Osteoblast (primary cell): ENCODE measurements around the gene INPP4A. TPM values are rescaled to one million over a fixed set of nuclear protein-coding genes. Genes with fewer than 3 reads are reported as not detected.

Experiments
- DNase-seq: peaks from one replicate; pipeline ENCODE4 v3.0.0; 2011; ENCODE audit warnings: low spot score, mixed read lengths; ENCODE audit not compliant: insufficient read length; ENCODE audit errors: missing footprints
- H2AFZ ChIP-seq: 2 replicates; pipeline ENCODE4 v1.6.0; 2011; ENCODE audit warnings: mild to moderate bottlenecking, low read length
- H3K27ac ChIP-seq: 2 replicates; pipeline ENCODE4 v1.5.1; 2011; ENCODE audit warnings: mild to moderate bottlenecking, low read depth, low read length, moderate library complexity
- H3K27me3 ChIP-seq: 2 replicates; pipeline ENCODE4 v1.6.0; 2012; ENCODE audit warnings: mild to moderate bottlenecking, control low read depth, inconsistent platforms, low read length, moderate library complexity; ENCODE audit not compliant: insufficient read depth
- H3K36me3 ChIP-seq: 2 replicates; pipeline ENCODE4 v1.5.1; 2011; ENCODE audit warnings: mild to moderate bottlenecking, low read length, control low read depth, moderate library complexity; ENCODE audit not compliant: insufficient read depth
- H3K4me1 ChIP-seq: 2 replicates; pipeline ENCODE4 v1.5.1; 2011; ENCODE audit warnings: mild to moderate bottlenecking, low read length, control low read depth, moderate library complexity; ENCODE audit not compliant: insufficient read depth
- H3K4me2 ChIP-seq: 2 replicates; pipeline ENCODE4 v1.6.0; 2011; ENCODE audit warnings: mild to moderate bottlenecking, low read length; ENCODE audit not compliant: insufficient read depth
- H3K4me3 ChIP-seq: fragments of 200-600 bp; sonication (generic); 3 replicates; pipeline ENCODE4 v1.5.1; 2012; ENCODE audit warnings: mild to moderate bottlenecking, low read length, inconsistent platforms; ENCODE audit not compliant: insufficient read depth
- H3K79me2 ChIP-seq: 2 replicates; pipeline ENCODE4 v1.6.0; 2012; ENCODE audit warnings: mild to moderate bottlenecking, low read length, control low read depth, inconsistent platforms; ENCODE audit not compliant: insufficient read depth
- H3K9me3 ChIP-seq: 2 replicates; pipeline ENCODE4 v1.5.1; 2011; ENCODE audit warnings: low read depth, low read length, control low read depth
- H4K20me1 ChIP-seq: 2 replicates; pipeline ENCODE4 v1.6.0; 2012; ENCODE audit warnings: mild to moderate bottlenecking, low read length, control low read depth; ENCODE audit not compliant: insufficient read depth
- total RNA-seq: library from RNA; depleted of rRNA; stranded (reverse); fragments of >200 nt; gene quantifications from 2 replicates; pipeline ENCODE4 v1.2.3, GENCODE V29; 2012
- TF ChIP-seq, protein P1 (sequence below): IDR thresholded peaks from 2 replicates; pipeline ENCODE4 v1.5.1; 2011; ENCODE audit warnings: mild to moderate bottlenecking, low read depth, low read length, moderate library complexity; ENCODE audit errors: extremely low read depth

Gene INPP4A
- total RNA-seq, 1 donor = 25.7 TPM

- peaks cover 40% of the 10 kb centered on the region for H3K79me2 ChIP-seq
- H2AFZ ChIP-seq = no peak overlapping the region
- no peak for DNase-seq
- no peaks in the 10 kb centered on the region for H3K27me3 ChIP-seq
- H3K4me2 ChIP-seq = no peak overlapping the region
- peaks cover 17% of the 10 kb centered on the region for H3K4me1 ChIP-seq
- peaks cover 14% of the 10 kb centered on the region for H4K20me1 ChIP-seq
- H3K9me3 ChIP-seq = no peaks in the 10 kb centered on the region
- H3K4me3 ChIP-seq = no peak overlapping the region
- TF ChIP-seq, protein P1, sequence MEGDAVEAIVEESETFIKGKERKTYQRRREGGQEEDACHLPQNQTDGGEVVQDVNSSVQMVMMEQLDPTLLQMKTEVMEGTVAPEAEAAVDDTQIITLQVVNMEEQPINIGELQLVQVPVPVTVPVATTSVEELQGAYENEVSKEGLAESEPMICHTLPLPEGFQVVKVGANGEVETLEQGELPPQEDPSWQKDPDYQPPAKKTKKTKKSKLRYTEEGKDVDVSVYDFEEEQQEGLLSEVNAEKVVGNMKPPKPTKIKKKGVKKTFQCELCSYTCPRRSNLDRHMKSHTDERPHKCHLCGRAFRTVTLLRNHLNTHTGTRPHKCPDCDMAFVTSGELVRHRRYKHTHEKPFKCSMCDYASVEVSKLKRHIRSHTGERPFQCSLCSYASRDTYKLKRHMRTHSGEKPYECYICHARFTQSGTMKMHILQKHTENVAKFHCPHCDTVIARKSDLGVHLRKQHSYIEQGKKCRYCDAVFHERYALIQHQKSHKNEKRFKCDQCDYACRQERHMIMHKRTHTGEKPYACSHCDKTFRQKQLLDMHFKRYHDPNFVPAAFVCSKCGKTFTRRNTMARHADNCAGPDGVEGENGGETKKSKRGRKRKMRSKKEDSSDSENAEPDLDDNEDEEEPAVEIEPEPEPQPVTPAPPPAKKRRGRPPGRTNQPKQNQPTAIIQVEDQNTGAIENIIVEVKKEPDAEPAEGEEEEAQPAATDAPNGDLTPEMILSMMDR = no peak
- H3K27ac ChIP-seq = no peak overlapping the region
- no peaks in the 10 kb centered on the region for H3K36me3 ChIP-seq
Measured at GRCh38 chr2:98464772-98465310, 20.2 kb downstream of the INPP4A start.

DNA sequence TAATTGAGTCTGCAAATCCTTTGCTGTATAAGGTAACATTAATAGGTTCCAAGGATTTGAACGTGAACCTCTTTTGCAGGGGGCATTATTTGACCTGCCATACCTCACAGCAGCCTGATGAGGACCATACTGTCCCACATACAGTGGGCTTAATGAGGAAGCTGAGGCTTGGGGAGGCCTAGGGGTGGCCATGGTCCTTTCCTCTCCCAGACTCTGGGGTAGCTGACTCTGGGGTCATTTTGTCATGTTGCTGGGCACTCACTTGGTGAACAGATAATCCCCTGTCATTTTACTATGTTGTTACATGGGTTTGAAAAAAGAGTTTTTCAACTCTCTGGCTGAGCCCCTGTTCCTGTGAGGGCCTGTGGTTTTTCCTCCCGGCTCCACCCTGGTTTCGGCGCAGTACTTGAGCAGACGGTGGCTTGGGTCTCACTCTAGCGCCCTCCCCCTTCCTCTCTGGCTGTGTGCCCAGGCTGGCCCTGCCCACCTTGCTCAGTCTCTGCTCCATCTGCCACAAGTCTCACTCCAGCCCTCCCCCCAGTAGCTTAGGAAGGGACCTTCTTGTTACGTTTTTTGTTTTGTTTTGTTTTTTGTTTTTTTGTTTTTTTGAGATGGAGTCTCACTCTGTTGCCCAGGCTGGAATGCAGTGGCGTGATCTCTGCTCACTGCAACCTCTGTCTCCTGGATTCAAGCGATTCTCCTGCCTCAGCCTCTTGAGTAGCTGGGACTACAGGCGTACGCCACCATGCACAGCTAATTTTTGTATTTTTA lies 21.0 kb downstream of the INPP4A start:
- Histone ChIP-seq H3K4me2 (peak overlapping the region; percentile 39), H3K27me3 (no peaks in the 10 kb centered on the region), H3K9me3 (no peaks in the 10 kb centered on the region), H3K79me2 (peaks cover 38% of the 10 kb centered on the region), H2AFZ (peak overlapping the region; percentile 68), H3K27ac (peak overlapping the region; percentile 37), H3K4me3 (no peak overlapping the region), H3K4me1 (peaks cover 17% of the 10 kb centered on the region), H4K20me1 (peaks cover 20% of the 10 kb centered on the region), H3K36me3 (no peaks in the 10 kb centered on the region)
- TF ChIP-seq, protein P1 = no peak
- DNase-seq = no peak

DNA sequence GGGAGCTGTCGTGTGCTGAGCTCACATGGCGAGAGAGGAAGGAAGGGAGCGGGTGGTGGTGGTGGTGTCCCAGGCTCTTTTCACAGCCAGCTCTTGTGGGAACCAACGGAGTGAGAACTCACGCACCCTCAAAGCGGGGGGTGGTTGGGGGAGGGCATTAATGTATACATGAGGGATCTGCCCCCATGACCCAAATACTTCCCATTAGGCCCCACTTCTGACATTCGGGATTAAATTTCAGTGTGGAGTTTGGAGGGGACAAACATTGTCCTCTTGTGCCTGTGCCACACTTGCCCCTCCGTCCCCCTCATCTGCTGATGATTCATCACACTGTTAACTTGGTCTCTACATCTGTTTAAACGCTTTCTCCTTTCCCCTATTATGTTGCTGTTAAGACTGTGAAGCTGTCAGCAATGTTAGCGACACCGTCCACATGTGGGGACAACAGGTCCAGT lies 22.5 kb downstream of the INPP4A start:
- Histone ChIP-seq H3K4me2 (no peak overlapping the region), H3K4me1 (peaks cover 17% of the 10 kb centered on the region), H3K36me3 (no peaks in the 10 kb centered on the region), H3K27me3 (no peaks in the 10 kb centered on the region), H3K27ac (no peak overlapping the region), H3K4me3 (no peak overlapping the region), H3K9me3 (no peaks in the 10 kb centered on the region), H3K79me2 (peaks cover 35% of the 10 kb centered on the region), H2AFZ (no peak overlapping the region), H4K20me1 (peaks cover 33% of the 10 kb centered on the region)
- DNase-seq = no peak
- TF ChIP-seq, protein P1 = no peak

- Histone ChIP-seq H3K27ac (no peak overlapping the region), H2AFZ (no peak overlapping the region), H3K4me1 (peaks cover 17% of the 10 kb centered on the region), H3K4me2 (no peak overlapping the region), H3K9me3 (no peaks in the 10 kb centered on the region), H3K4me3 (no peak overlapping the region), H4K20me1 (peaks cover 37% of the 10 kb centered on the region), H3K27me3 (no peaks in the 10 kb centered on the region), H3K79me2 (peaks cover 39% of the 10 kb centered on the region), H3K36me3 (no peaks in the 10 kb centered on the region)
- DNase-seq = no peak
- TF ChIP-seq, protein P1 = no peak
Measured at GRCh38 chr2:98467652-98468051, 23.0 kb downstream of the INPP4A start.
